ENCODE results near the gene IQCK.

DNA sequence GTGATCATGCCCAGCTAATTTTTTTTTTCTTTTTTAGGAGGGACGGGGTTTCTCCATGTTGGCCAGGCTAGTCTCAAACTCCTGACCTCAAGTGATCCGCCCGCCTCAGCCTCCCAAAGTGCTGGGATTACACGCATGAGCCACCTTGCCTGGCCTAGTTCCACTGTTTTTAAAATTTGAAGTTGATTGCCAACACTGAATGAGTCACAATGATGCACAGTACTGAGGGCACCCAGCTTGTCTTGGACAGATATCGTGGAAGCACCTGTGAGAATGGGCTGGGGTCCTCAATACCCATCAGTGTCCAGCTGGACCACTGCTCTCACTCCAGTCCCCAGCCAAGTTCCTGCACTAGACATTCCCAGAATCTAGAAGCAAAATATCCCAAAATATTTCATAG is 2.5 kb upstream of the IQCK start:
- TF ChIP-seq POLR2AphosphoS5 (IDR thresholded peaks at IDR 0.05; ENCODE audit: low read depth, low read length), result no peak
- TF ChIP-seq, protein P1, sequence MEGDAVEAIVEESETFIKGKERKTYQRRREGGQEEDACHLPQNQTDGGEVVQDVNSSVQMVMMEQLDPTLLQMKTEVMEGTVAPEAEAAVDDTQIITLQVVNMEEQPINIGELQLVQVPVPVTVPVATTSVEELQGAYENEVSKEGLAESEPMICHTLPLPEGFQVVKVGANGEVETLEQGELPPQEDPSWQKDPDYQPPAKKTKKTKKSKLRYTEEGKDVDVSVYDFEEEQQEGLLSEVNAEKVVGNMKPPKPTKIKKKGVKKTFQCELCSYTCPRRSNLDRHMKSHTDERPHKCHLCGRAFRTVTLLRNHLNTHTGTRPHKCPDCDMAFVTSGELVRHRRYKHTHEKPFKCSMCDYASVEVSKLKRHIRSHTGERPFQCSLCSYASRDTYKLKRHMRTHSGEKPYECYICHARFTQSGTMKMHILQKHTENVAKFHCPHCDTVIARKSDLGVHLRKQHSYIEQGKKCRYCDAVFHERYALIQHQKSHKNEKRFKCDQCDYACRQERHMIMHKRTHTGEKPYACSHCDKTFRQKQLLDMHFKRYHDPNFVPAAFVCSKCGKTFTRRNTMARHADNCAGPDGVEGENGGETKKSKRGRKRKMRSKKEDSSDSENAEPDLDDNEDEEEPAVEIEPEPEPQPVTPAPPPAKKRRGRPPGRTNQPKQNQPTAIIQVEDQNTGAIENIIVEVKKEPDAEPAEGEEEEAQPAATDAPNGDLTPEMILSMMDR (IDR thresholded peaks at IDR 0.05), result no peak
- TF ChIP-seq, protein P2, sequence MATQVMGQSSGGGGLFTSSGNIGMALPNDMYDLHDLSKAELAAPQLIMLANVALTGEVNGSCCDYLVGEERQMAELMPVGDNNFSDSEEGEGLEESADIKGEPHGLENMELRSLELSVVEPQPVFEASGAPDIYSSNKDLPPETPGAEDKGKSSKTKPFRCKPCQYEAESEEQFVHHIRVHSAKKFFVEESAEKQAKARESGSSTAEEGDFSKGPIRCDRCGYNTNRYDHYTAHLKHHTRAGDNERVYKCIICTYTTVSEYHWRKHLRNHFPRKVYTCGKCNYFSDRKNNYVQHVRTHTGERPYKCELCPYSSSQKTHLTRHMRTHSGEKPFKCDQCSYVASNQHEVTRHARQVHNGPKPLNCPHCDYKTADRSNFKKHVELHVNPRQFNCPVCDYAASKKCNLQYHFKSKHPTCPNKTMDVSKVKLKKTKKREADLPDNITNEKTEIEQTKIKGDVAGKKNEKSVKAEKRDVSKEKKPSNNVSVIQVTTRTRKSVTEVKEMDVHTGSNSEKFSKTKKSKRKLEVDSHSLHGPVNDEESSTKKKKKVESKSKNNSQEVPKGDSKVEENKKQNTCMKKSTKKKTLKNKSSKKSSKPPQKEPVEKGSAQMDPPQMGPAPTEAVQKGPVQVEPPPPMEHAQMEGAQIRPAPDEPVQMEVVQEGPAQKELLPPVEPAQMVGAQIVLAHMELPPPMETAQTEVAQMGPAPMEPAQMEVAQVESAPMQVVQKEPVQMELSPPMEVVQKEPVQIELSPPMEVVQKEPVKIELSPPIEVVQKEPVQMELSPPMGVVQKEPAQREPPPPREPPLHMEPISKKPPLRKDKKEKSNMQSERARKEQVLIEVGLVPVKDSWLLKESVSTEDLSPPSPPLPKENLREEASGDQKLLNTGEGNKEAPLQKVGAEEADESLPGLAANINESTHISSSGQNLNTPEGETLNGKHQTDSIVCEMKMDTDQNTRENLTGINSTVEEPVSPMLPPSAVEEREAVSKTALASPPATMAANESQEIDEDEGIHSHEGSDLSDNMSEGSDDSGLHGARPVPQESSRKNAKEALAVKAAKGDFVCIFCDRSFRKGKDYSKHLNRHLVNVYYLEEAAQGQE (IDR thresholded peaks at IDR 0.05; ENCODE audit: insufficient read depth in 1 of 2, low read depth in 2 of 2, low read length in 1 of 2), result no peak
- TF ChIP-seq SIN3A (IDR thresholded peaks at IDR 0.05; ENCODE audit: borderline replicate concordance, insufficient read depth, low read depth, low read length), result no peak
- no peak for TF ChIP-seq TCF7L2 (IDR thresholded peaks at IDR 0.05; ENCODE audit: low read depth, low read length)

Data from Panc1 (cell line).